Measurements from ENCODE around the gene DMBT1. TPM values are rescaled to one million over a fixed set of nuclear protein-coding genes. Genes with fewer than 3 reads are reported as not detected.

DMBT1 gene
- total RNA-seq, 1 experiment from 2014 or later = not detected

DNA sequence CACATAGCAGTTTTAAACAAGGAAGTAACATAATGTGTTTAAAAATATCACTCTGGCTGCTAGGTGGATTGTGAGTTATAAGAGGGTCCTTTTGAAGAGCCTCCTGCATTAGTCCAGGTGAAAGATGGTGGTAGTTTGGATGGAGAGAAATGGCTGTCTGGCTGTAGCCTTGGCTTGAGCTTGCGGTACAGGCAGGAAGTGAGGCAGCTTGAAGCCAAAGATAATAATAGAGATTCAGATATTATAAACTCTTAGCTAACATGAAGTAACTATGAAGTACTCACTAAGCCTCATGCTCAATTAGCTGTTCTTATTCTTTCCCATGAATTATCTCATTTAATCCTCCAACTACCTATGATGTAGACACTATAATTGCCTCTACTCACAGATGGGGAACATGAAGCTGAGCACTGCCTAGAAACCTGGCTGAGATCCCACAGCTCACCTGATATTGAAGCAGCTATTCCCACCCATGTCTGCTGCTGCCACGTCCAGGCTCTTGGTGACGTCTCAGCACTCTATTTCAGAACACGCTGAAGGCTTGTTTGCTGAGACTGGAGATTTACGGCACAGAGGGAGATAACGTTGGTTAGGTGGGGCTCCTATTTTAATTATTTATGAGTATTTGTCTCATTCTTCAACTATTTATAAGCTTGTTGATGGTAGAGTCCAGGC is 128.7 kb downstream of the DMBT1 start:
- DNase-seq (ENCODE audit: low read depth in 1 of 2, low spot score in 2 of 2) = no peak
- H3K9me3 ChIP-seq (replicated peaks) = no peaks in the 10 kb centered on the region
- no peaks in the 10 kb centered on the region for H3K36me3 ChIP-seq
- H3K4me3 ChIP-seq = no peak overlapping the region
- H3K4me1 ChIP-seq (replicated peaks) = no peaks in the 10 kb centered on the region
- peaks cover 2% of the 10 kb centered on the region for H3K27me3 ChIP-seq (replicated peaks)
- H3K27ac ChIP-seq = no peak overlapping the region

DNA sequence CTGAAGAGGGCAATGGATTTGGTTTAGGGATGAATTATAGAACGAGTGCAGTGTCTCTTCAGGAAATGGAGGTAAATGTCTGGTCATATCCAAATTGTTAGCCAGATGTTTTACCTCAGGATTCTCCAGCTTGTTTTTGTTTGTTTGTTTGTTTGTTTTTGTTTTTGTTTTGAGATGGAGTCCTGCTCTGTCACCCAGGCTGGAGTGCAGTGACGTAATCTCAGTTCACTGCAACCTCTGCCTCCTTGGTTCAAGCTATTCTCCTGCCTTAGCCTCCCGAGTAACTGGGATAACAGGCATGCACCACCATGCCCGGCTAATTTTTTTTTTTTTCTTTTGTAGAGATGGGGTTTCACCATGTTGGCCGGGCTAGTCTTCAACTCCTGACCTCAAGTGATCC is 132.2 kb downstream of the DMBT1 start:
- no peak overlapping the region for H3K4me3 ChIP-seq
- no peak overlapping the region for H3K27ac ChIP-seq
- DNase-seq (ENCODE audit: low read depth in 1 of 2, low spot score in 2 of 2) = no peak
- no peaks in the 10 kb centered on the region for H3K4me1 ChIP-seq (replicated peaks)
- H3K36me3 ChIP-seq = no peaks in the 10 kb centered on the region
- peaks cover 2% of the 10 kb centered on the region for H3K27me3 ChIP-seq (replicated peaks)
- H3K9me3 ChIP-seq (replicated peaks) = no peaks in the 10 kb centered on the region

Other genes with a start within 250 kb of the DMBT1 start
- gene PLEKHA1, start 186.0 kb upstream of the DMBT1 start, total RNA-seq (2014; rRNA removed; shearing (Covaris generic)) = 15.8 and 23.5 TPM in 2 replicates
- not detected in 2 replicates for gene ARMS2, start 106.1 kb upstream of the DMBT1 start, total RNA-seq (2014; rRNA removed; shearing (Covaris generic))
- gene HTRA1, start 99.2 kb upstream of the DMBT1 start, total RNA-seq (2014; rRNA removed; shearing (Covaris generic)) = 8.4 and 12.3 TPM in 2 replicates
- gene C10orf120, start 139.1 kb downstream of the DMBT1 start, total RNA-seq (2014; rRNA removed; shearing (Covaris generic)) = not detected in 2 replicates

All from SJSA1 (cell line).